ENCODE results near the gene RAP1GAP2. TPM values are rescaled to one million over a fixed set of nuclear protein-coding genes. Genes with fewer than 3 reads are reported as not detected.

The RAP1GAP2 gene
- polyA plus RNA-seq, 1 of the 3 experiments (the other 2 are of a cell fraction), result 22.0 TPM

DNA sequence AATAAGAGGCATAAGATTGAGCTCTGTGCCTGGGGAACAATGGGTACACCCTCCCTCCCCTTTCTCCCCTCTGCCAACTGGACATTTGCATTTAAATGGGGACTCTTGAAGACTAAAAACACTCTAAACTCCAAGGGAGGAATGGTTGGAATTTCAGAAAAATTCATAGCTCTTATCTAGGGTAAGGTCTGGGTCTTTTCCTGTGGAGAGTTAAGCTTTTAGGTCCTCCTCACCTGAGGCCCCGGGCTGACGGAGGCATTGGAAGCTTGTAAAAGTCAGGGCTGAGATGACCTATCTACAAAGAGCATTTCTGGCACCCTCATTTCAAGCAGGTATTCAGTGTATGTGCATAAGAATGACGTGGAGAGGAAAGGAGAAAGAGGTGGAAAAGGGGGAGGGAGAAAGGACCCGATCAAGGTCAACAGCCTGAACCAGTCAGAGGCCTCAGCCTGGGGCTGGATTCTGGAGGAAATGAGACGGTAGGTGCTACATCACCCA, 78.0 kb downstream of the RAP1GAP2 start:
- Histone ChIP-seq H3K27me3 (ENCODE audit: insufficient read depth) (no peaks in the 10 kb centered on the region), H3K4me2 (no peak overlapping the region), H3K9me3 (no peaks in the 10 kb centered on the region), H4K20me1 (ENCODE audit: insufficient read depth) (peaks cover 14% of the 10 kb centered on the region; the same call in 1 of the 2 replicates), H3K4me1 (ENCODE audit: control insufficient read depth in 1 of 2, insufficient read depth in 2 of 2, low read depth in 1 of 2, low read length in 1 of 2) (peaks cover 0 to 2% of the 10 kb centered on the region in 2 experiments; a peak in 1 of 4 replicates), H3K4me3 (ENCODE audit: low read depth in 2 of 2, low read length in 1 of 2) (no peak overlapping the region), H2AFZ (ENCODE audit: low read depth) (no peak overlapping the region), H3K79me2 (ENCODE audit: insufficient read depth) (peaks cover 91% of the 10 kb centered on the region), H3K27ac (ENCODE audit: low read depth in 2 of 2, low read length in 1 of 2) (no peak overlapping the region), H3F3A (replicated peaks; ENCODE audit: insufficient read depth) (no peaks in the 10 kb centered on the region), H3K9me2 (no peaks in the 10 kb centered on the region), H3K36me3 (replicated peaks in 1 of 2; ENCODE audit: control insufficient read depth in 1 of 2, insufficient read depth in 2 of 2, low read length in 1 of 2) (no peaks in the 10 kb centered on the region), H3K9ac (no peak overlapping the region)
- 77% methylated on average over 5 of the region's 5 CpGs for WGBS (ENCODE audit: low lambda C conversion rate)
- DNase-seq, result no peak
- ChIA-PET CTCF (interaction anchor here (1.0 to 1.6 kb wide), 4 partner anchors 11 to 139 kb away, joined by 3 read pairs; no protein-coding TSS in a partner anchor), POLR2A (interaction anchor here (1.1 kb wide), 1 partner anchor 10 kb away, joined by 3 read pairs; no protein-coding TSS in a partner anchor)
- TF ChIP-seq CHD2 (IDR thresholded peaks at IDR 0.05; ENCODE audit: low read length, partially characterized antibody) (no peak), RFX5 (IDR thresholded peaks at IDR 0.05; ENCODE audit: low read length) (no peak), EP300 (IDR thresholded peaks at IDR 0.05; ENCODE audit: borderline replicate concordance in 1 of 2, low read depth in 1 of 2, low read length in 1 of 2) (no peak), RAD21 (IDR thresholded peaks at IDR 0.05; ENCODE audit: low read length) (no peak), YY1 (IDR thresholded peaks at IDR 0.05; ENCODE audit: low read depth) (no peak), NRF1 (IDR thresholded peaks at IDR 0.05; ENCODE audit: low read depth, low read length) (no peak), TEAD4 (IDR thresholded peaks at IDR 0.05; ENCODE audit: borderline replicate concordance, insufficient read depth) (no peak), POLR2AphosphoS5 (IDR thresholded peaks at IDR 0.05; ENCODE audit: low read depth, low read length) (no peak), TCF12 (IDR thresholded peaks at IDR 0.05) (no peak), SMC3 (IDR thresholded peaks at IDR 0.05; ENCODE audit: low read depth, low read length) (no peak), RXRA (IDR thresholded peaks at IDR 0.05; ENCODE audit: borderline replicate concordance, low read depth) (no peak), ELF1 (IDR thresholded peaks at IDR 0.05) (no peak)
- TF ChIP-seq, protein P1, sequence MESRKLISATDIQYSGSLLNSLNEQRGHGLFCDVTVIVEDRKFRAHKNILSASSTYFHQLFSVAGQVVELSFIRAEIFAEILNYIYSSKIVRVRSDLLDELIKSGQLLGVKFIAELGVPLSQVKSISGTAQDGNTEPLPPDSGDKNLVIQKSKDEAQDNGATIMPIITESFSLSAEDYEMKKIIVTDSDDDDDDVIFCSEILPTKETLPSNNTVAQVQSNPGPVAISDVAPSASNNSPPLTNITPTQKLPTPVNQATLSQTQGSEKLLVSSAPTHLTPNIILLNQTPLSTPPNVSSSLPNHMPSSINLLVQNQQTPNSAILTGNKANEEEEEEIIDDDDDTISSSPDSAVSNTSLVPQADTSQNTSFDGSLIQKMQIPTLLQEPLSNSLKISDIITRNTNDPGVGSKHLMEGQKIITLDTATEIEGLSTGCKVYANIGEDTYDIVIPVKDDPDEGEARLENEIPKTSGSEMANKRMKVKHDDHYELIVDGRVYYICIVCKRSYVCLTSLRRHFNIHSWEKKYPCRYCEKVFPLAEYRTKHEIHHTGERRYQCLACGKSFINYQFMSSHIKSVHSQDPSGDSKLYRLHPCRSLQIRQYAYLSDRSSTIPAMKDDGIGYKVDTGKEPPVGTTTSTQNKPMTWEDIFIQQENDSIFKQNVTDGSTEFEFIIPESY (IDR thresholded peaks at IDR 0.05; ENCODE audit: borderline replicate concordance, low read depth), result no peak
- TF ChIP-seq, protein P2, sequence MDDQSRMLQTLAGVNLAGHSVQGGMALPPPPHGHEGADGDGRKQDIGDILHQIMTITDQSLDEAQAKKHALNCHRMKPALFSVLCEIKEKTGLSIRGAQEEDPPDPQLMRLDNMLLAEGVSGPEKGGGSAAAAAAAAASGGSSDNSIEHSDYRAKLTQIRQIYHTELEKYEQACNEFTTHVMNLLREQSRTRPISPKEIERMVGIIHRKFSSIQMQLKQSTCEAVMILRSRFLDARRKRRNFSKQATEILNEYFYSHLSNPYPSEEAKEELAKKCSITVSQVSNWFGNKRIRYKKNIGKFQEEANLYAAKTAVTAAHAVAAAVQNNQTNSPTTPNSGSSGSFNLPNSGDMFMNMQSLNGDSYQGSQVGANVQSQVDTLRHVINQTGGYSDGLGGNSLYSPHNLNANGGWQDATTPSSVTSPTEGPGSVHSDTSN (IDR thresholded peaks at IDR 0.05), result no peak
- TF ChIP-seq, protein P3, sequence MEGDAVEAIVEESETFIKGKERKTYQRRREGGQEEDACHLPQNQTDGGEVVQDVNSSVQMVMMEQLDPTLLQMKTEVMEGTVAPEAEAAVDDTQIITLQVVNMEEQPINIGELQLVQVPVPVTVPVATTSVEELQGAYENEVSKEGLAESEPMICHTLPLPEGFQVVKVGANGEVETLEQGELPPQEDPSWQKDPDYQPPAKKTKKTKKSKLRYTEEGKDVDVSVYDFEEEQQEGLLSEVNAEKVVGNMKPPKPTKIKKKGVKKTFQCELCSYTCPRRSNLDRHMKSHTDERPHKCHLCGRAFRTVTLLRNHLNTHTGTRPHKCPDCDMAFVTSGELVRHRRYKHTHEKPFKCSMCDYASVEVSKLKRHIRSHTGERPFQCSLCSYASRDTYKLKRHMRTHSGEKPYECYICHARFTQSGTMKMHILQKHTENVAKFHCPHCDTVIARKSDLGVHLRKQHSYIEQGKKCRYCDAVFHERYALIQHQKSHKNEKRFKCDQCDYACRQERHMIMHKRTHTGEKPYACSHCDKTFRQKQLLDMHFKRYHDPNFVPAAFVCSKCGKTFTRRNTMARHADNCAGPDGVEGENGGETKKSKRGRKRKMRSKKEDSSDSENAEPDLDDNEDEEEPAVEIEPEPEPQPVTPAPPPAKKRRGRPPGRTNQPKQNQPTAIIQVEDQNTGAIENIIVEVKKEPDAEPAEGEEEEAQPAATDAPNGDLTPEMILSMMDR (IDR thresholded peaks at IDR 0.05), result no peak
- TF ChIP-seq, protein P4, sequence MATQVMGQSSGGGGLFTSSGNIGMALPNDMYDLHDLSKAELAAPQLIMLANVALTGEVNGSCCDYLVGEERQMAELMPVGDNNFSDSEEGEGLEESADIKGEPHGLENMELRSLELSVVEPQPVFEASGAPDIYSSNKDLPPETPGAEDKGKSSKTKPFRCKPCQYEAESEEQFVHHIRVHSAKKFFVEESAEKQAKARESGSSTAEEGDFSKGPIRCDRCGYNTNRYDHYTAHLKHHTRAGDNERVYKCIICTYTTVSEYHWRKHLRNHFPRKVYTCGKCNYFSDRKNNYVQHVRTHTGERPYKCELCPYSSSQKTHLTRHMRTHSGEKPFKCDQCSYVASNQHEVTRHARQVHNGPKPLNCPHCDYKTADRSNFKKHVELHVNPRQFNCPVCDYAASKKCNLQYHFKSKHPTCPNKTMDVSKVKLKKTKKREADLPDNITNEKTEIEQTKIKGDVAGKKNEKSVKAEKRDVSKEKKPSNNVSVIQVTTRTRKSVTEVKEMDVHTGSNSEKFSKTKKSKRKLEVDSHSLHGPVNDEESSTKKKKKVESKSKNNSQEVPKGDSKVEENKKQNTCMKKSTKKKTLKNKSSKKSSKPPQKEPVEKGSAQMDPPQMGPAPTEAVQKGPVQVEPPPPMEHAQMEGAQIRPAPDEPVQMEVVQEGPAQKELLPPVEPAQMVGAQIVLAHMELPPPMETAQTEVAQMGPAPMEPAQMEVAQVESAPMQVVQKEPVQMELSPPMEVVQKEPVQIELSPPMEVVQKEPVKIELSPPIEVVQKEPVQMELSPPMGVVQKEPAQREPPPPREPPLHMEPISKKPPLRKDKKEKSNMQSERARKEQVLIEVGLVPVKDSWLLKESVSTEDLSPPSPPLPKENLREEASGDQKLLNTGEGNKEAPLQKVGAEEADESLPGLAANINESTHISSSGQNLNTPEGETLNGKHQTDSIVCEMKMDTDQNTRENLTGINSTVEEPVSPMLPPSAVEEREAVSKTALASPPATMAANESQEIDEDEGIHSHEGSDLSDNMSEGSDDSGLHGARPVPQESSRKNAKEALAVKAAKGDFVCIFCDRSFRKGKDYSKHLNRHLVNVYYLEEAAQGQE (IDR thresholded peaks at IDR 0.05; ENCODE audit: low read depth, low read length), result no peak

Data from SK-N-SH (cell line).